ENCODE results near the gene NTHL1.
A peak's percentile ranks its signal among the peaks of the same experiment; 100 is the strongest.

NTHL1 gene

GRCh38 chr16:2047330-2048115 lies at the start of gene NTHL1, which contains the start of gene TSC2:
TSS of gene NTHL1 (minus strand) at chr16:2047834. CDS start at chr16:2047823, 11 bp downstream.
TSS of gene TSC2 (plus strand) at chr16:2047985. CDS start at chr16:2048616, 631 bp downstream.
- no peaks in the 10 kb centered on the region for H3K27me3 Mint-ChIP-seq
- H3K27ac Mint-ChIP-seq: peak within 1 kb of the TSS; percentile 58
- no peaks in the 10 kb centered on the region for H3K9me3 Mint-ChIP-seq
- H3K4me1 Mint-ChIP-seq (ENCODE audit: low read depth): peaks cover 16% of the 10 kb centered on the region
- peak within 1 kb of the TSS; percentile 90 for H3K4me3 Mint-ChIP-seq
- peaks cover 9% of the 10 kb centered on the region for H3K36me3 Mint-ChIP-seq (ENCODE audit: low read depth)

- no peaks in the 10 kb centered on the region for H3K9me3 Mint-ChIP-seq
- H3K4me1 Mint-ChIP-seq (ENCODE audit: low read depth): no peaks in the 10 kb centered on the region
- H3K27me3 Mint-ChIP-seq: no peaks in the 10 kb centered on the region
- H3K4me3 Mint-ChIP-seq: no peak overlapping the region
- H3K36me3 Mint-ChIP-seq (ENCODE audit: low read depth): peaks cover 13% of the 10 kb centered on the region
- no peak overlapping the region for H3K27ac Mint-ChIP-seq
These were observed 49.4 kb upstream of the NTHL1 start for GRCh38 chr16:2096853-2097595.

GRCh38 chr16:2095918-2096582 lies 48.4 kb upstream of the NTHL1 start:
- peaks cover 7% of the 10 kb centered on the region for H3K36me3 Mint-ChIP-seq (ENCODE audit: low read depth)
- no peaks in the 10 kb centered on the region for H3K27me3 Mint-ChIP-seq
- no peak overlapping the region for H3K4me3 Mint-ChIP-seq
- no peaks in the 10 kb centered on the region for H3K9me3 Mint-ChIP-seq
- no peak overlapping the region for H3K27ac Mint-ChIP-seq
- no peaks in the 10 kb centered on the region for H3K4me1 Mint-ChIP-seq (ENCODE audit: low read depth)

- Mint-ChIP-seq H3K4me1 (ENCODE audit: low read depth) (no peaks in the 10 kb centered on the region), H3K27ac (no peak overlapping the region), H3K9me3 (no peaks in the 10 kb centered on the region), H3K4me3 (no peak overlapping the region), H3K36me3 (ENCODE audit: low read depth) (peaks cover 7% of the 10 kb centered on the region), H3K27me3 (no peaks in the 10 kb centered on the region)
These were observed 47.8 kb upstream of the NTHL1 start for GRCh38 chr16:2095315-2095853.

- Mint-ChIP-seq H3K27ac (no peak overlapping the region), H3K4me1 (ENCODE audit: low read depth) (no peaks in the 10 kb centered on the region), H3K9me3 (no peaks in the 10 kb centered on the region), H3K4me3 (no peak overlapping the region), H3K27me3 (no peaks in the 10 kb centered on the region), H3K36me3 (ENCODE audit: low read depth) (peaks cover 12% of the 10 kb centered on the region)
These were observed 46.2 kb upstream of the NTHL1 start for GRCh38 chr16:2093793-2094192.

GRCh38 chr16:2092866-2093265 lies 45.2 kb upstream of the NTHL1 start:
- no peaks in the 10 kb centered on the region for H3K27me3 Mint-ChIP-seq
- H3K9me3 Mint-ChIP-seq: no peaks in the 10 kb centered on the region
- no peak overlapping the region for H3K27ac Mint-ChIP-seq
- no peaks in the 10 kb centered on the region for H3K4me1 Mint-ChIP-seq (ENCODE audit: low read depth)
- no peak overlapping the region for H3K4me3 Mint-ChIP-seq
- H3K36me3 Mint-ChIP-seq (ENCODE audit: low read depth): peaks cover 12% of the 10 kb centered on the region

GRCh38 chr16:2092256-2092620 lies 44.6 kb upstream of the NTHL1 start:
- no peaks in the 10 kb centered on the region for H3K9me3 Mint-ChIP-seq
- H3K4me3 Mint-ChIP-seq: no peak overlapping the region
- no peaks in the 10 kb centered on the region for H3K27me3 Mint-ChIP-seq
- peaks cover 12% of the 10 kb centered on the region for H3K36me3 Mint-ChIP-seq (ENCODE audit: low read depth)
- H3K27ac Mint-ChIP-seq: no peak overlapping the region
- no peaks in the 10 kb centered on the region for H3K4me1 Mint-ChIP-seq (ENCODE audit: low read depth)

- no peaks in the 10 kb centered on the region for H3K4me1 Mint-ChIP-seq (ENCODE audit: low read depth)
- no peak overlapping the region for H3K4me3 Mint-ChIP-seq
- peaks cover 12% of the 10 kb centered on the region for H3K36me3 Mint-ChIP-seq (ENCODE audit: low read depth)
- no peaks in the 10 kb centered on the region for H3K27me3 Mint-ChIP-seq
- no peak overlapping the region for H3K27ac Mint-ChIP-seq
- no peaks in the 10 kb centered on the region for H3K9me3 Mint-ChIP-seq
These were observed 44.1 kb upstream of the NTHL1 start for GRCh38 chr16:2091547-2092255.

- Mint-ChIP-seq H3K27ac (no peak overlapping the region), H3K9me3 (no peaks in the 10 kb centered on the region), H3K4me1 (ENCODE audit: low read depth) (no peaks in the 10 kb centered on the region), H3K36me3 (ENCODE audit: low read depth) (peaks cover 8% of the 10 kb centered on the region), H3K4me3 (no peak overlapping the region), H3K27me3 (no peaks in the 10 kb centered on the region)
These were observed 43.3 kb upstream of the NTHL1 start for GRCh38 chr16:2090777-2091546.

GRCh38 chr16:2090481-2090776 lies 42.8 kb upstream of the NTHL1 start:
- Mint-ChIP-seq H3K36me3 (ENCODE audit: low read depth) (peaks cover 5% of the 10 kb centered on the region), H3K4me1 (ENCODE audit: low read depth) (no peaks in the 10 kb centered on the region)

GRCh38 chr16:2089706-2090480 lies 42.3 kb upstream of the NTHL1 start:
- Mint-ChIP-seq H3K4me1 (ENCODE audit: low read depth) (no peaks in the 10 kb centered on the region), H3K27ac (no peak overlapping the region), H3K36me3 (ENCODE audit: low read depth) (peaks cover 5% of the 10 kb centered on the region)

More at GRCh38 chr16:2090481-2090776, 42.8 kb upstream of the NTHL1 start:
- Mint-ChIP-seq H3K27me3 (no peaks in the 10 kb centered on the region), H3K9me3 (no peaks in the 10 kb centered on the region), H3K27ac (no peak overlapping the region), H3K4me3 (no peak overlapping the region)

GRCh38 chr16:2088759-2089358 lies 41.2 kb upstream of the NTHL1 start:
- H3K4me3 Mint-ChIP-seq: no peak overlapping the region
- no peaks in the 10 kb centered on the region for H3K9me3 Mint-ChIP-seq
- no peaks in the 10 kb centered on the region for H3K4me1 Mint-ChIP-seq (ENCODE audit: low read depth)
- H3K36me3 Mint-ChIP-seq (ENCODE audit: low read depth): peaks cover 5% of the 10 kb centered on the region
- H3K27me3 Mint-ChIP-seq: no peaks in the 10 kb centered on the region
- no peak overlapping the region for H3K27ac Mint-ChIP-seq

More at GRCh38 chr16:2089706-2090480, 42.3 kb upstream of the NTHL1 start:
- no peaks in the 10 kb centered on the region for H3K9me3 Mint-ChIP-seq
- H3K27me3 Mint-ChIP-seq: no peaks in the 10 kb centered on the region
- no peak overlapping the region for H3K4me3 Mint-ChIP-seq

Data from stimulated activated naive CD8-positive, alpha-beta T cell treated with anti-CD3 and anti-CD28 coated beads, Interleukin-15, Interleukin-2, amounts not matched to agents 100 ng/mL and 50 ng/mL, for 24 hours (primary cell).